GM21381 (cell line): ENCODE measurements around the gene PRXL2C.
"Not testable (repeated sequence)": the region's sequence is repeated elsewhere in the genome, so short reads cannot be mapped to it uniquely, and the experiment has no call there.

Experiments
- ATAC-seq: cut with Tn5 transposase; IDR thresholded peaks from one replicate; pipeline ENCODE4 v1.9.1; 2021; ENCODE audit warnings: mild to moderate bottlenecking, moderate library complexity; ENCODE audit not compliant: unreplicated experiment

Gene PRXL2C

GRCh38 chr9:96649620-96650324, 5.3 kb downstream of the PRXL2C start:
- ATAC-seq, result no peak

GRCh38 chr9:96646081-96646991, 8.8 kb downstream of the PRXL2C start:
- no peak for ATAC-seq

DNA sequence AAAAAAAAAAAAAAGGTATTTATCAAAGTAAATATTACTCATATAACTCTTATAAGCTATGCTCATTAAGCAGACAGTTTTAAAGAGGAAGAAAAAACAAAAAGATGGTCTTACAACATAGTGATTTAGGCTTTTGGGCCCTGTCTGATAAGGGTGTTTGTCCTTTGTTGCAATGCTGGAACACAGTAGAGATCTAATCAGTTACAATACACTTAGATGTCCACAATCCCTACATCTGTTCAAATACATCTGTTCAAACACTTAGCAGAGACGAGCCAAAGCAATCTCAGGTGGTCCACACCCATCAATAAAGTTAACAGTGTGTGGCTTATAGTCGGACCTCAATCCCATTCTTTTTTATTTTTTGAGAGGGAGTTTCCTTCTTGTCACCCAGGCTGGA, 11.0 kb downstream of the PRXL2C start:
- ATAC-seq, result no peak

DNA sequence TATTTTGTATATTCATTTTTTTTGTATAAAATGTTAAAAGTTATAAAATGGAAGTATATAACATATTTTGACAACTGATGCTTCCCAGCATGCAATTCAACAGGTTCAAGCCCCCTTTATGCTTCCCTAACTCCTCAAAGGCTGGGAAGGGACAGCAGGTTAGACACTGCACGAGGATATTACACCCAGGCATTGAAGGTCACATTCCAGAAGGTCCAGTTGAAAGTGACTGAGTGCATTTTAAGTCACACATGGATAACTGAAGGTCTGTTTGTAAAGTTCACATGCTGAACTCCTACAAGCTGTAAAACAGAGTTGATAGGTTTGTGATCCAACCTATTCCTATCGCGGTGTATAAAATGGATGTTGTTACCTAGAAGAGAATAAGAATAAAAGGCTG, 13.6 kb downstream of the PRXL2C start:
- no peak for ATAC-seq

DNA sequence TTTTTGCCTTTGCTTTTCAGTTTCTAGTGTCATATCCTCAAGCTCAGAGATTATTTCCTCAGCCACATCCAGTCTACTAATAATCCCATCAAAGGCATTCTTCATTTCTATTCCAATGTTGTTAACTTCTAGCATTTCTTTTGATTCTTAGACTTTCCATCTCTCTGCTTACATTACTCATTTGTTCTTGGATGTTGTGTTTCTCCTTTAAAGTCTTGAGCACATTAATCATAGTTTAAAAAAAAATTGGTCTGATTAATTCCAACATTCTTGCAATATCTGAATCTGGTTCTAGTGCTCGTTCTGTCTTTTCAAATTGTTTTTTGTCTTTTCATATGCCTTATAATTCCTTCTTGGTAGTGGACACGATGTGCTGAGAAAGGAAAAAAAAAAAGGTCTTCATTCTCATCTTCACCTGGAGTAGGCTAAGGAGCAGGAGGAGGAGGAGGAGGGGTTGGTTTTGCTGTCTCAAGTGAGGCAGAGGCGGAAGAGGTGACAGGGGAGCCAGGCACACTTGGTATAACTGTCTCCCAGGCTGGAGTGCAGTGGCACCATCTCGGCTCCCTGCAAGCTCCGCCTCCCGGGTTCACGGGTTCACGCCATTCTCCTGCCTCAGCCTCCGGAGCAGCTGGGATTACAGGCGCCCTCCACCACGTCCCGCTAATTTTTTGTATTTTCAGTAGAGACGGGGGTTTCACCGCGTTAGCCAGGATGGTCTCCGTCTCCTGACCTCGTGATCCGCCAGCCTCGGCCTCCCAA, 16.3 kb downstream of the PRXL2C start:
- ATAC-seq, result no peak

DNA sequence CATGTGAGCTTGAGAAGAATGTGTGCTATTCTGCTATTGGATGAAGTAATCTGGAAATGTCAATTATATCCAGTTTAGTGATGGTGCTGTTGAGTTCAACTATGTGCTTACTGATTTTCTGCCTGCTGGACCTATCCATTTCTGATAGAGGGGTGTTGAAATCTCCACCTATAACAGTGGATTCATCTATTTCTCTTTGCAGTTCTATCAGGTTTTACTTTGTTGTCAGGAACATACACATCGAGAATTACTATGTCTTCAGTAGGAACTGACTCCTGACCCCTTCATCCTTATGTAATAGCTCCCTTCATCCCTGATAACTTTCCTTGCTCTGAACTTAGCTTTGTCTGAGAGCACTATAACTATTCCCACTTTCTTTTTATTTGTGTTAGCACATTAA, 18.7 kb downstream of the PRXL2C start:
- ATAC-seq, result no peak

GRCh38 chr9:96633579-96633978, 21.5 kb downstream of the PRXL2C start:
- not testable (repeated sequence) for ATAC-seq

DNA sequence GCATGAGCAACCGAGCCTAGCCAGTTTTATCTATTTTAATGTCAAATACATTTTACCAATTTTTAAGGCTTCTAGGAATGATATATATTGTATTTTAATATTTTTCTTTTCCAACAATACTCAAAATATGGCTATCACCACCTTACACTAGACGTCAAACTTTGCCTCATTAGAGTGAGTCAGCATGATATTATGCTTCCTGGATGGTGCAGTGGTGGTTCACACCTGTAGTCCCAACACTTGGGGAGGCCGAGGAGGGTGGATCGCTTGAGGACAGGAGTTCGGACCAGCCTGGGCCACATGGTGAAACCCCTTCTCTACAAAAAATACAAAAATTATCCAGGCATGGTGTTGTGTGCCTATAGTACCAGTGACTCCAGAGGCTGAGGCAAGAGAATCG, 28.2 kb downstream of the PRXL2C start:
- ATAC-seq, result no peak

GRCh38 chr9:96621618-96622017, 33.5 kb downstream of the PRXL2C start:
- no peak for ATAC-seq

- ATAC-seq, result no peak
Observed at GRCh38 chr9:96620832-96621269, 34.3 kb downstream of the PRXL2C start.

DNA sequence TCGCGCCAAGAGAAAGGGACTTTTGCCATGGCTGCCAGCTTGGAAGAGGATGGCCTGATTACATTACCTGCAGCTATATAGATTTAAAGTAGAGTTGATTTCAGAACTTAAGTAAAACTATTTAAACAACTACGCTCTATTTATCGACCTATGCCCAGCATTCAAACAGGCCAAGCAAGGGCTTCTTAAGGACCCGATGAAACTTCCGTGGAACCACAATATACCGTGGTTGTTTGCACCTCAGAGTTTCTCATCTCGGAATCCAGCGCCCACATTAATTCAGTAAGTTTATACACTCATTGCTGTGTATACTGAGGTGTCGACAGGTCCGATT, 35.0 kb downstream of the PRXL2C start:
- ATAC-seq, result no peak

DNA sequence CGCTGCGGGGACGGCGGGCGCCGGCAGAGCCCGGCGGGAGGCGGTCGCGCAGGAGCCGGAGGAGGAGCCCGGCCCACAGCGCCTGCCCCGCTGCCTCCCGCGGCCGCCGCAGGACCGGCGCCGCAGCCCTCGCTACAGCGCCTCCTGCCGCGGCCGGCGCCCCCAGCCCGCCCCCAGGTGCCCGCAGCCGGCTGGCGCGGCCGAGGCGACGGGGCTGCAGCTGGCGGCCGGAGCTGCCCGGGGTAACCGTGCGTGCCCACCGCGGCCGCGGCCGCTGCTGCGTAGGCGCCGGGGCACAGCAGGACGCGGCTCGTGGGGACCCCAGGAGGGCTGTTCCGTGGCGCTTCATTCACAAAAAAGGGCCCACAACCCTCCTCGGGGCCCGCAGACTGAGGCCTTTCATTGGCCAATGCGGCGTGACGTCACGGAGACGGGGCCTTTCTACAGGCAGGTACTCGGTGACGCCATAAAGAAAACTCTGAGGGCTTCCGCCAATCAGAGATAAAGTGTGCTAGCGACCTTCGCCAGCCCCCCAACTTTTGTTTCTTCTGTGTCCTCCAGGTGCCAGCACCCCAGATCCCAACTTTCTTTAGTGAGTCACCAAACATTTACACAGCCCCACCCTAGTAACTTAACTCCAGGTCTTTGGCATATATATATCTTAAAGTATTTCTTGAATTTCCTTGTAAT, 35.5 kb downstream of the PRXL2C start, which contains the start of gene CDC14B:
Gene CDC14B (minus strand): TSS at position 353 of the 690 bp plus-strand sequence. CDS start 465 bp downstream, outside the sequence.
- ATAC-seq, result peak; percentile 60

- no peak for ATAC-seq
Observed at GRCh38 chr9:96619124-96619465, 36.0 kb downstream of the PRXL2C start.

- no peak for ATAC-seq
Observed at GRCh38 chr9:96618209-96619123, 36.7 kb downstream of the PRXL2C start.

- no peak for ATAC-seq
Observed at GRCh38 chr9:96617439-96618185, 37.5 kb downstream of the PRXL2C start.

GRCh38 chr9:96616817-96617438, 38.2 kb downstream of the PRXL2C start:
- ATAC-seq, result no peak

- no peak for ATAC-seq
Observed at GRCh38 chr9:96615411-96615810, 39.7 kb downstream of the PRXL2C start.

DNA sequence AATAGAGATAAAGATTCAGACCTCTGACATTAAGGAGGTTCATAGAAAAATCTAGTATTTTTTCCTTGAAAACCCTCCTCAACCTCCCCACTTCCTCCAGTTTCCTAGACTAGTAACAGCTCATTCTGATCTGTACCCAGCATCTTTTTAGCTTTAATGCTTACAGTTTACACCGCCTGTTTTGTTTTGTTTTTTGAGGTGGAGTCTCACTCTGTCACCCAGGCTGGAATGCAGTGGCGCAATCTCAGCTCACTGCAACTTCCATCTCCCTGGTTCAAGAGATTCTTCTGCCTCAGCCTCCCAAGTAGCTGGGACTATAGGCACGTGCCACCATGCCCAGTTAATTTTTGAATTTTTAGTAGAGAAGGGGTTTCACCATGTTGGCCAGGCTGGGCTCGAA, 40.5 kb downstream of the PRXL2C start:
- ATAC-seq, result not testable (repeated sequence)
